ENCODE results near the gene AACS. TPM values are rescaled to one million over a fixed set of nuclear protein-coding genes. Genes with fewer than 3 reads are reported as not detected.
A peak's percentile ranks its signal among the peaks of the same experiment; 100 is the strongest.

AACS gene
- 10 to 100 TPM; 17.9 to 29.7 (median 23.6) TPM for total RNA-seq

GRCh38 chr12:125065021-125065918, at the start of gene AACS:
TSS of gene AACS (plus strand) at chr12:125065435. CDS start at chr12:125065585, 150 bp downstream.
- Histone ChIP-seq H3K27me3 (no peaks in the 10 kb centered on the region), H3K4me3 (peak within 1 kb of the TSS; percentile 63 to 94 (median 80)), H3K36me3 (peaks cover 0 to 7% (median 0%) of the 10 kb centered on the region in 3 donors), H3K9me3 (no peaks in the 10 kb centered on the region), H3K4me1 (peaks cover 0 to 27% (median 11%) of the 10 kb centered on the region in 4 donors), H3K27ac (peak within 1 kb of the TSS; percentile 47 to 79 (median 70))
- 0 to 1% methylated on average over 42 to 53 of the region's 80 CpGs for WGBS, 2 donors
- peak; percentile 59 to 68 for DNase-seq (ENCODE audit: low spot score in 2 of 2)
- peak in 2 of 5 experiments; percentile 22 to 25 for TF ChIP-seq CTCF (IDR thresholded peaks at IDR 0.05)
- TF ChIP-seq EP300 (IDR thresholded peaks at IDR 0.05) = peak in 1 of 2 donors; percentile 51
- TF ChIP-seq POLR2A (IDR thresholded peaks at IDR 0.05) = peak in 1 of 2 donors; percentile 62

GRCh38 chr12:125015680-125016310, 49.4 kb upstream of the AACS start:
- DNase-seq (ENCODE audit: low spot score in 2 of 2) = no peak
- no peaks in the 10 kb centered on the region for H3K9me3 ChIP-seq
- TF ChIP-seq EP300 (IDR thresholded peaks at IDR 0.05) (no peak), CTCF (IDR thresholded peaks at IDR 0.05) (no peak), POLR2A (IDR thresholded peaks at IDR 0.05) (no peak)
- H3K36me3 ChIP-seq = peaks cover 0 to 44% (median 0%) of the 10 kb centered on the region in 3 donors
- peak overlapping the region in 3 of 4 donors; percentile 11 to 47 (median 26) for H3K27ac ChIP-seq
- H3K4me1 ChIP-seq = no peaks in the 10 kb centered on the region
- 48 to 74% methylated on average over 24 of the region's 24 CpGs for WGBS, 2 donors
- H3K4me3 ChIP-seq = peak overlapping the region in 1 of 4 donors; percentile 19
- no peaks in the 10 kb centered on the region for H3K27me3 ChIP-seq

GRCh38 chr12:125017801-125018200, 47.4 kb upstream of the AACS start:
- DNase-seq (ENCODE audit: low spot score in 2 of 2) = no peak
- no peak for TF ChIP-seq CTCF (IDR thresholded peaks at IDR 0.05)
- Histone ChIP-seq H3K27me3 (no peaks in the 10 kb centered on the region), H3K4me1 (no peaks in the 10 kb centered on the region), H3K27ac (no peak overlapping the region), H3K4me3 (no peak overlapping the region), H3K36me3 (peaks cover 0 to 41% (median 0%) of the 10 kb centered on the region in 3 donors), H3K9me3 (no peaks in the 10 kb centered on the region)
- 91 to 95% methylated on average over 9 of the region's 9 CpGs for WGBS, 2 donors

GRCh38 chr12:125018356-125018755, 46.9 kb upstream of the AACS start:
- H3K27ac ChIP-seq = no peak overlapping the region
- no peaks in the 10 kb centered on the region for H3K4me1 ChIP-seq
- no peaks in the 10 kb centered on the region for H3K9me3 ChIP-seq
- no peak overlapping the region for H3K4me3 ChIP-seq
- no peak for DNase-seq (ENCODE audit: low spot score in 2 of 2)
- peaks cover 0 to 40% (median 0%) of the 10 kb centered on the region in 3 donors for H3K36me3 ChIP-seq
- no peaks in the 10 kb centered on the region for H3K27me3 ChIP-seq
- WGBS, 2 donors = 91 to 93% methylated on average over 11 of the region's 11 CpGs
- TF ChIP-seq CTCF (IDR thresholded peaks at IDR 0.05) (no peak), EP300 (IDR thresholded peaks at IDR 0.05) (no peak), POLR2A (IDR thresholded peaks at IDR 0.05) (no peak)

- H3K36me3 ChIP-seq = peaks cover 0 to 15% (median 0%) of the 10 kb centered on the region in 3 donors
- no peak for TF ChIP-seq CTCF (IDR thresholded peaks at IDR 0.05)
- no peak for TF ChIP-seq EP300 (IDR thresholded peaks at IDR 0.05)
- no peak for TF ChIP-seq POLR2A (IDR thresholded peaks at IDR 0.05)
- 86 to 94% methylated on average over 5 to 9 of the region's 9 CpGs for WGBS, 2 donors
- no peak overlapping the region for H3K27ac ChIP-seq
- no peaks in the 10 kb centered on the region for H3K27me3 ChIP-seq
- H3K4me1 ChIP-seq = no peaks in the 10 kb centered on the region
- DNase-seq (ENCODE audit: low spot score in 2 of 2) = no peak
- no peak overlapping the region for H3K4me3 ChIP-seq
- no peaks in the 10 kb centered on the region for H3K9me3 ChIP-seq
These were observed 44.1 kb upstream of the AACS start for GRCh38 chr12:125021096-125021495.

Measured in tibial nerve (tissue), 4 donors.